A673 (cell line): Measurements from ENCODE around the gene SPATA2. TPM values are rescaled to one million over a fixed set of nuclear protein-coding genes. Genes with fewer than 3 reads are reported as not detected.

Experiments
- BruUV-seq: library from RNA; stranded (reverse); fragments of 400-500 nt; replicated peaks from 2 replicates; lab custom pipeline; 2021; lab: Mats Ljungman, UMichigan
- CTCF ChIA-PET: fragments of 300-600 bp; sonication (Branson Sonifier 250); formaldehyde crosslinking; loops from one replicate; lab custom pipeline; 2022; ENCODE audit warnings: antibody characterized with exemption; lab: Charles Lee
- POLR2A ChIA-PET: fragments of 300-600 bp; sonication (Branson Sonifier 250); formaldehyde crosslinking; loops from one replicate; lab custom pipeline; 2022; ENCODE audit warnings: antibody characterized with exemption; ENCODE audit not compliant: low non-redundant PET; lab: Charles Lee
- DNase-seq: peaks from one replicate; pipeline ENCODE4 v3.0.0-alpha.2; 2015; ENCODE audit warnings: low spot score
- H3K27ac ChIP-seq: fragments of 200-600 bp; sonication (generic); 2 replicates; pipeline ENCODE4 v1.5.1; 2016; ENCODE audit warnings: mixed run types, low read depth, mild to moderate bottlenecking, mixed read lengths, antibody characterized with exemption, low read length; ENCODE audit not compliant: poor library complexity, severe bottlenecking
- H3K27me3 ChIP-seq: fragments of 200-600 bp; sonication (generic); replicated peaks from 2 replicates; pipeline ENCODE4 v1.6.1; 2017; ENCODE audit warnings: mixed run types, low read depth, mild to moderate bottlenecking, mixed read lengths, antibody characterized with exemption, low read length; ENCODE audit not compliant: insufficient read depth, poor library complexity
- H3K36me3 ChIP-seq: fragments of 200-600 bp; sonication (generic); 2 replicates; pipeline ENCODE4 v1.6.1; 2016; ENCODE audit warnings: mixed run types, mild to moderate bottlenecking, mixed read lengths, antibody characterized with exemption, low read length; ENCODE audit not compliant: insufficient read depth, poor library complexity, severe bottlenecking
- H3K4me1 ChIP-seq: fragments of 200-600 bp; sonication (generic); 2 replicates; pipeline ENCODE4 v1.6.1; 2017; ENCODE audit warnings: mixed run types, mild to moderate bottlenecking, mixed read lengths, antibody characterized with exemption, low read length; ENCODE audit not compliant: insufficient read depth, poor library complexity, severe bottlenecking
- H3K4me3 ChIP-seq: fragments of 200-600 bp; sonication (generic); 2 replicates; pipeline ENCODE4 v1.5.1; 2016; ENCODE audit warnings: low read depth, mixed run types, mild to moderate bottlenecking, mixed read lengths, low read length; ENCODE audit not compliant: poor library complexity, severe bottlenecking
- H3K9me3 ChIP-seq: fragments of 200-600 bp; sonication (generic); 2 replicates; pipeline ENCODE4 v1.6.1; 2016; ENCODE audit warnings: mixed run types, low read depth, mild to moderate bottlenecking, mixed read lengths, antibody characterized with exemption, low read length; ENCODE audit not compliant: poor library complexity, severe bottlenecking
- CTCF ChIP-seq: fragments of 300-800, 200-600 bp; sonication (generic); conservative IDR thresholded peaks from 2 replicates; pipeline ENCODE4 v1.5.1; 2017; ENCODE audit warnings: low read depth, mild to moderate bottlenecking, antibody characterized with exemption, low read length, moderate library complexity, mixed read lengths
- EZH2 ChIP-seq: fragments of 200-600 bp; sonication (generic); IDR thresholded peaks from 2 replicates; pipeline ENCODE4 v1.6.1; 2017; ENCODE audit warnings: borderline replicate concordance, low read depth, mild to moderate bottlenecking, mixed read lengths, antibody characterized with exemption, low read length; ENCODE audit not compliant: poor library complexity, severe bottlenecking
- intact Hi-C: fragments of 100-400 bp; cut with micrococcal nuclease; formaldehyde crosslinking; loops from one replicate; pipeline ENCODE4 v1.10.0; 2022; ENCODE audit not compliant: unreplicated experiment
- total RNA-seq: library from RNA; stranded (reverse); gene quantifications from 2 replicates; pipeline ENCODE4 v1.2.3, GENCODE V29; 2021

Gene SPATA2
- total RNA-seq, 1 experiment from 2014 or later, result 9.2 TPM

- ChIA-PET CTCF (interaction anchor here (0.7 kb wide), 1 partner anchor 59 kb away, joined by 3 read pairs; no protein-coding TSS in a partner anchor), POLR2A (no interaction called here)
- TF ChIP-seq CTCF (no peak), EZH2 (no peak)
- no peaks in the 10 kb centered on the region for H3K27me3 ChIP-seq
- no peak for DNase-seq
- no peaks in the 10 kb centered on the region for H3K9me3 ChIP-seq
- no peak overlapping the region for H3K27ac ChIP-seq
- no TSS peak for BruUV-seq
- no peaks in the 10 kb centered on the region for H3K36me3 ChIP-seq
- intact Hi-C loops, result loop anchor here (10.0 kb wide), 1 partner anchor 513 kb away; no protein-coding TSS in a partner anchor
- no peak overlapping the region for H3K4me3 ChIP-seq
- H3K4me1 ChIP-seq, result no peaks in the 10 kb centered on the region
Measured at GRCh38 chr20:49858076-49858585, 57.2 kb downstream of the SPATA2 start.

DNA sequence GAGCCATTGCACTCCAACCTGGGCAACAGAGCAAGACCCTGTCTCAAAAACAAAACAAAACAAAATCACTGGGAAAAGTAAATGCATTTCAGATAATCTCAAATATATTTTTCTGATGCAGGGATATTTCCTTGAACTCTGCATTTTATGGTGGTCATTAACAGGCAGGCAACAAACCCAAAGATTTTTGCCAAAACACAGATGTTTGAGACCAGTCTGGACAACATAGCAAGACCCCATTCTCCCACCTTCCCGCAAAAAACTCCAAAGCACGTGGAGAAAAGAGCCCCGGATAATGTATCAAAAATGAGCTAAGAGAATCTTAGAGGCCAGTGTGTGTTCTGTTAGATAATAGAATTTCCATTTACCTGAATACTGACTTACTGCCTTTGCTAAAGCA, 58.4 kb downstream of the SPATA2 start:
- H3K4me1 ChIP-seq, result no peaks in the 10 kb centered on the region
- TF ChIP-seq CTCF, result no peak
- TF ChIP-seq EZH2, result no peak
- no peaks in the 10 kb centered on the region for H3K27me3 ChIP-seq
- no peak overlapping the region for H3K4me3 ChIP-seq
- no peaks in the 10 kb centered on the region for H3K9me3 ChIP-seq
- BruUV-seq, result no TSS peak
- POLR2A ChIA-PET, result no interaction called here
- H3K36me3 ChIP-seq, result no peaks in the 10 kb centered on the region
- CTCF ChIA-PET, result no interaction called here
- intact Hi-C loops, result loop anchor here (10.0 kb wide), 1 partner anchor 512 kb away; no protein-coding TSS in a partner anchor
- no peak overlapping the region for H3K27ac ChIP-seq
- no peak for DNase-seq

GRCh38 chr20:49854190-49854875, 61.0 kb downstream of the SPATA2 start:
- ChIA-PET POLR2A (no interaction called here), CTCF (no interaction called here)
- no peaks in the 10 kb centered on the region for H3K9me3 ChIP-seq
- no peak for TF ChIP-seq EZH2
- no peak for TF ChIP-seq CTCF
- BruUV-seq, result no TSS peak
- DNase-seq, result no peak
- no peaks in the 10 kb centered on the region for H3K36me3 ChIP-seq
- H3K27me3 ChIP-seq, result no peaks in the 10 kb centered on the region
- H3K4me3 ChIP-seq, result no peak overlapping the region
- H3K4me1 ChIP-seq, result peaks cover 6% of the 10 kb centered on the region
- H3K27ac ChIP-seq, result no peak overlapping the region
- intact Hi-C loops, result loop anchor here (10.0 kb wide), 1 partner anchor 510 kb away; no protein-coding TSS in a partner anchor
